Measurements from ENCODE around the gene SPDL1.
"Not testable (repeated sequence)": the region's sequence is repeated elsewhere in the genome, so short reads cannot be mapped to it uniquely, and the experiment has no call there.

SPDL1 gene

DNA sequence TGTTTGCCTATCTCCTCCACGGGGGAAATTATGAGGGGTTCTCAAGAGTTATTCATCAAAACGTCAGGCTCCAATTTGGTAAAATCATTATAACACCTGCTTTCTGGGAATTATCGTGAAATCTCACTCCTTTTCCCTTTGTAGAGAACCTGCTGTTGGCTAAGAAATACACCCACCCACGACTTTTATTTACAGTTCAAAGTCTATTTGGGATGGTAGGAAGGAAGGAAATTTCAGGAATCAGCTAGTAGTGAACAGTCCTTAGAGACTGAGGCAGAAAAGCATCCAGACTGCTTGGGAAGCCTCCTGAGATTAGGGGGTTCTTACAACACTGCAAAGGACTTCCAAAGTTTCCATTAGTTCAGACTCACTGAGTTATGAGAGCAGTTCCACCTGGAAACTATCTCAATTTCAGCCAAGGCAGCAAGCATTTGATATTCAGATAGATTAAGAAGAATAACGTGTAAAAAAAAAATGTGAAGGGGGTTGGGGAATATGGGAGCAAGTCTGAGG is 9.4 kb upstream of the SPDL1 start:
- DNase-seq (ENCODE audit: low spot score): no peak

DNA sequence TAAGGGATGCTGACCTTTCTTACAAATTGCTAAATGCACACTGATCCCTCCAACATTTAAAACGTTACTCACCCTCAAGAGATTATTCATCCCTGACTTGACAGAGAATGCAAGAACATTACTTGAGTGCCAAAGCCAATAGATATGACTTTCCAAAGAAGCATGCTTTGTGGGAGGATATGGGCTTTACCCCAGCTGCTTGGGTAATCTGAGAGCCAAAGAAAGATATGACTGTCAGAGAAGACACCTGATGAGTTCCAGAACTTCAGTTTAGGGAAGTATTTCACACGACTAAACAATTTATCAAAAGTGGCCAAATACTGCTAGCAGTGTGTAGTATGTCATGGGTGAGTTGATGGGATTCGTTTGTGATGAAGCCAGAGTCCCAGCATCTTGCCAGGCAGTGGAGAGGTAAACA is 7.4 kb upstream of the SPDL1 start:
- no peak for DNase-seq (ENCODE audit: low spot score)

DNA sequence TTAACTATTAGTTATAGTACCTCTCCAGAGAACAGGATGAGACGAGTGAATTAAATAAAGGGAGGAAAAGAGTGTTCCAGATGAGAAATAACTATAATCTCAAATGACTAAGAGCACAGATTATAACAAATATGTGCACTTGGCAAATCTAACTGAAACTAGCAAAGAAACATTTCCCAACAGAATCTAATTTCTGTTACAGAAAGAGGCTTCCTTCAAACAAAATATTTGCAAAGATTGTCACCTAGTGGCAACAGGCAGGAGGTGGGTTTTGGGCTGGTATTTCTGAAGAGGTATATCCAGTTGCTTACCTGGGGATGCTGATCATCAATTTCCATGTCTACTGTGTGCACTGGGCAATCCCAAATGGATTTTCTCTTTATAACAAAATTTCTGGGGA is 5.6 kb upstream of the SPDL1 start:
- no peak for DNase-seq (ENCODE audit: low spot score)

DNA sequence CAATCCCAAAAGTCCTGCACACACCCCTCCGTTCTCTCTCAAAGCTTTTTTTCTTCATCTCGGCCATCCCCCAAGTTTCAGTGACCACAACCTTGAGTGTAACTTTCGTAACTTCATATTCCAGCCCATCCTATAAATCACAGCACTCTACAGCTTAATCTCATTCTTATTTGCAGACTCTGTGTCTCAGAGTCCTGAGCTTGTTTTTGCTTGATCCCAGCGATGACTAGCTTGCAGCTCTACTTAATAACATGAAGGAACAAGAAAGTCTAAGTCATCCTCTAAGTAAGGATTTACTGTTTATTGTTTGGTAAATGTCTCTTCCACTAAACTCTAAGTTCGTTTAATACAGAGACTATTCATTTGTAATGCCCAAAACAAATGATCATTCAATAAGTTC is 2.6 kb upstream of the SPDL1 start:
- DNase-seq (ENCODE audit: low spot score): no peak

DNA sequence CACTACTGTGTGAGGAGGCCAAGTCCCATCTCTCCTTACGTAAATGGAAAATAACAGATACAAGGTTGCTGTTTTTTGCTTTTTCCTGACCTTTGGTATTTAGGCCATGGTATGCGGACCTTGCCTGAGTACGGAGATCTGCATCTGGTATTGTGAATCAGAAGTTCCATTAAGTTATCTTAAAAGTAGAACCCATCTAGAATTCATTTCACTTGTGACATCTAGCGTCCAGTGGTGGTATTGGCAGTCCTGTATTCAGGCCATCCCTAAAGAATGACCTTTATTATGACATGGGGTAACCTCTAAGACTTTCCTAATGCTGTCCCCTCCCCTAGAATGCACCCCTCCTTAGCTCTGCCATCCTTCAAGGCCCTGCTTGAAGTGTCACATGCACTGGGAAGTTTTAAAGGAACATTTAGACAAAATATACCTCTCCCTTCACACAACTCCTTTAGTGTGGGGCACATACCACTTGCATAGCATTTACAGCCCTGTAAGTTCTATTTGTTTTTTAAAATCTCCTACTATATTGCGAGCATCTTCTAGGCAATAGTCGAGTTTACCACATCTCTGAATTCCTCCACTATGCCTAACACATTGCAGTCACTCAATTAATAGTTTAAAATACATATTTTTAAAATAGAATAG is 1.9 kb upstream of the SPDL1 start:
- peak; percentile 54 for DNase-seq (ENCODE audit: low spot score)

GRCh38 chr5:169583101-169583423 is 511 bp upstream of the SPDL1 start:
- DNase-seq (ENCODE audit: low spot score): no peak

DNA sequence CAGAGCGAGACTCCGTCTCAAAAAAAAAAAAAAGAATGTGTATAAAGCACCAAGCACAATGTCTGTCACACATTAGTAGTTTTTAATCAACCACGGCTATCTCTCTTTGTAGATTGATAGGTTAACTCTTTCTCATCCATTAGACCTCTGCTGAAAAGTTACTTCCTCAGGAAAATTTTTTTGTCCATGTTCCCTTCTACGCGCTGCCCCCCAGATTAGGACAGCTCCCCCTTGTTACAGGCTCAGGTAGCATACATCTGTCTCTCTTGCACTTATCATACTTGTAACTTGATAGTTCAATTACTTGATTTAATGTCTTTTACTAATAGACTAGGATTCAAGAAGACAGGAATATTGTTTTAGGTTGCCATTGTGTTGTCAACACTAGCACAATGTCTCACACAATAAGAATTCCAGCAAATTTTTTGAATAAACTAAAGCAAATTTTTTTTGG is 1.5 kb downstream of the SPDL1 start:
- no peak for DNase-seq (ENCODE audit: low spot score)

DNA sequence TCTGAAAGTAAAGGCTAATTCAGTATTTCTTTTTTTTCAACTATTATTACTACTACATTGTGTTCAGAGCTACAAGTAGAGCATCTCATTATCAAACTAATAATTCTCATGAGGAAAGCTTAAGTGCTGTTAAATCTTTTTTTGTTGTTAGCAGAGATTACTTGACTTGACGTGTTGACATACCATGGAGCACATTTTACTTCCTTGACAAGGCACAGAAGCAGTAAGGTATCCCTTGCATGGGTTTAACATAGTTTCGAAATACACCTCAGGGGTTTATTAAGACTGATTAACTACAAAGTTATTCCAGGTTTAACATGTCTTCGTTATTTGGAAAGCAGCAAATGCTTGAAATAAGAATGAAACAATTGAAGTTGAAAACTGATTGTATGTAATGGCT is 7.0 kb downstream of the SPDL1 start:
- no peak for DNase-seq (ENCODE audit: low spot score)

DNA sequence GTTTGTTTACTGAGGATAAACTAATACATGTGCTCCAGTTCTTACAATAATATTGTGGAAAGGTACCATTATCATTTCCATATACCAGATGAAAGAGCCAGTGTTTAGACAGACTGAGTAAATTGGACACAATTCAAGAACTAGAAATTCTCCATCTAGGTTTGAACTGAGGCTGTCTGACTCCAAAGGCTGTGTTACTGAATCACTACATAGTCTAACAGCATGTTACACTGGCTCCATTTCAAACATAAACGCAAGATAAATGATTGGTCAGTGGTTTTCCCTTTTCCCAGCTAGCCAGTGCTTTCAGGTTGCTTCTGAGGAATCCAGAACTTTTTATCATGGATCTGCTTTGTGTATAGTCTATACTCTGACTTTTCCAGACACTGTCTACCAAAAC is 8.1 kb downstream of the SPDL1 start:
- no peak for DNase-seq (ENCODE audit: low spot score)

GRCh38 chr5:169592937-169593650 is 9.5 kb downstream of the SPDL1 start:
- DNase-seq (ENCODE audit: low spot score): no peak

DNA sequence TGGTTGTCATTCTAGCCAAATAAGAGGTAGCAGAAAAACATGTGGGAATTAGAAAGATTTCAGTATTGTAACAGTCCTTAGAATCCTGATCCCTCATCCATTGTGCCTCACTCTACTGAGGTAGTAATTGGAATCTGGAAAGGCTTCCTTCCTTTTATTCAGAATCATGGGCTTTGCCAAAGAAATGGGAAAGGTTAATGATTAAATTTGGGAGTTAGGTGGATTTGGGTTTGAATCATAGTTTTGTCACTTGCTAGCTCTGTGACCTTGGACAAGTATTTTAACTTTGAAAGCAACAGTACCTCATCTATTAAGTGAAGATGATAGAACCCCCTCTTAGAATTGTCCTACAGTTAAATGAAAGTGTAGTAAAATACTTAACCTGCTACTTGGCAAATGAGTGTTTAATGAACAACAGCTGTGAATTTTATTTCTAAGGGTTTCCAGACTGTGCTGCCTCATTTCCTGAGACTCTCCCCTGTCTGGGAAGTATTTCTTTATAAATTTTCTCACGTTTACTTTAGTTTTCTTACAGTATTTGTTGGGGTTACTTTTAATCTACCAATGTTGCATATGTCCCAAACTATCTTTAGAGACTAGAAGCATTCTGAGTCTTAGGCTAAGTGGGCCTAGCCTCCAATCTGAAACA is 11.7 kb downstream of the SPDL1 start:
- DNase-seq (ENCODE audit: low spot score): no peak

DNA sequence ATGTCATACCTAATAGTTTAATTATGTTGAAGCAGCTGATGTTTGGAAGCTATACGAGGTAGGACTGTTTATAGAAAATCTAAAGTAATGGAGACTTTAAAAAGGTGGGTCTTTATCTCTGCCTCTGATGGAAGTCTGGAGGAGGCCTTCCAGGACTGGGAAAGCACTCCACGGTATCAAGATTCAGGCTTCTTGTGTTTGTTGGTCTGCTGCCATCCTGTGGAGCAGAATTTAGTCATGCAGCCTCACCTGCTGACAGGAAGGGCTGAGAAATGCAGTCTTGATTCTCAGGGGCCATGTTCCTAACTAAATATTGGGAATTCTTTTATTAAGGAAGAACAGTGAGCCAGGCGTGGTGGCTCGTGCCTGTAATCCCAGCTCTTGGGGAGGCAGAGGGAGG is 15.9 kb downstream of the SPDL1 start:
- no peak for DNase-seq (ENCODE audit: low spot score)

DNA sequence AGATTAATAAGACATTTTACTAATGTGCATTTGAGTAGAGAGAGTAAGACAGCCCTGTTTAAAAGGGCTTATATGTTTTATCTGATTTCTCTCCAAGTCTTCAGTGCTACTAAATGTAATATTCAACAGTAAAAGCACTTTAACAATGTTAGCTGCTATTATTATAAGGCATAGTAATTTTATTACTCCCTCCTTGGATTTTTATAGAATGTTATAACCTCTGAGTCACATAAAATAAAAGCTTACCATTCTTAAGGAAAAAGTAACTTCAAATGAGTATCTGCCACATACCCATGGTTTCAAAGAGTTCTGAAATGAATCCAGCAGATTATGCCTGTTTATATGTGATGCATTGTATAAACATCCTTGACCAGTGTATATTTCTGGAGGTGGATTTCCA is 19.0 kb downstream of the SPDL1 start:
- no peak for DNase-seq (ENCODE audit: low spot score)

DNA sequence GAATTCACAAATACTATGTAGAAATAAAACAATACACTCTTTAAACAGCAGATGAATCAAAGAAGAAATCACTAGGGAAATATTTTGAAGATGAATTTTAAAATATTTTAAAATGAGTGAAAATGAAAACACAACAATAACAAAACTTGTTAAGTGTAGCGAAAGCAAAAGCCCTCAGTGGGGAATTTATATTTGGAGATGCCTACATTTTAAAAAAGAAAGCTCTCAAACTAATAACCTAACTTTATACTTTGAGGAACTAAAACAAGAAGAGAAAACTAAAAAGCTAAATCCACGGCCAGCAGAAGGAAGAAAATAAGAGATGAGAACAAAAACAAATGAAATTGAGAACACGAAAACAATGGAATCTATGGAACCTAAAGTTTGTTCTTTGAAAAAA is 22.7 kb downstream of the SPDL1 start:
- DNase-seq (ENCODE audit: low spot score): no peak

DNA sequence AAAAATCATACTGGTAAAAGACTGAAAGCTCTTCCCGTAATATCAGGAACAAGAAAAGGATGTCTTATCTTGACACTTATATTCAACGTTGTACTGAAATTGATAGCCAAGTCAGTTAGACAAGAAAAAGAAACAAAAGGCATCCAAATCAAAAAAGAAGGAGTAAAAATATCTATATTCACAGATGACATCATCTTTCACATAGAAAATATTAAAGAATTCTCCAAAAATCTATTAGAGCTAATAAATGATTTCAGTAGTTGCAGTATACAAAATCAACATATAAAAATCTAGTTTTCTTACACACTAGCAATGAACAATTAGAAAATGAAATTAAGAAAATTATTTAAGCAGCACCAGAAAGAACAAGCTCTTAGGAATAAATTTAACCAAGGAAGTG is 24.3 kb downstream of the SPDL1 start:
- DNase-seq (ENCODE audit: low spot score): no peak

DNA sequence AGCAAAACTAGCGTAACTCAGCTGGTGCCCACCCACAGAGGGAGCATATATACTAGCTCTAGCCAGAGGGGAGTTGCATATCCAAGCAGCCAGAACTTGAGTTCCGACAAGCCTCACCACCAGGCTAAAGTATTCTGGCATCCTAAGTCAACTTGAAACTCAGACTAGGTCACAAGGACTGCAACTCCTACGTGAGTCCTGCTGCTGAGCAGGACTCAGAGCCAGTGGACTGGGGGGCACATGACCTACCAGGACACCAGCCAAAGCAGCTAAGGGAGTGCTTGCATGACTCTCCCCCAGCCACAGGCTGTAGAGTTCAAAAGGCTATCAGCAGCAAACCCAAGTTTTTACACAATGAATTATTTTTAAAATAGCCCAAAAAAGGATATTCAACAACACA is 26.1 kb downstream of the SPDL1 start:
- no peak for DNase-seq (ENCODE audit: low spot score)

DNA sequence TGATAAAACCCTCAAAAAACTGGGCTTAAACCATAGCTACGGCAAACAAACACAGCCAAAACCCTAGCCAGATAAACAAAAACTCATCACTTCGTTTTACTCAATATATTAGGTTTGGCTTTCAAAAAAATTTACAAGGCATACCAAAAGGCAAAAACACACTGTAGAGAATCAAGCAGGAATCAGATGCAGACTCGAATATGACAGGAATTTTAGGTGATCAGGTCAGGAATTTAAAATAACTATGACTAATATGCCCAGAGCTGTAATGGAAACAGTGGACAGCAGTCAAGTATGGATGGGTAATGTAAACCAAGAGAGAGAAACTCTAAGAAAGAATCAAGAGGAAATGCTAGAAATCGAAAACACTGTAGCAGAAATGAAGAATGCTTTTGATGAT is 27.0 kb downstream of the SPDL1 start:
- DNase-seq (ENCODE audit: low spot score): no peak

DNA sequence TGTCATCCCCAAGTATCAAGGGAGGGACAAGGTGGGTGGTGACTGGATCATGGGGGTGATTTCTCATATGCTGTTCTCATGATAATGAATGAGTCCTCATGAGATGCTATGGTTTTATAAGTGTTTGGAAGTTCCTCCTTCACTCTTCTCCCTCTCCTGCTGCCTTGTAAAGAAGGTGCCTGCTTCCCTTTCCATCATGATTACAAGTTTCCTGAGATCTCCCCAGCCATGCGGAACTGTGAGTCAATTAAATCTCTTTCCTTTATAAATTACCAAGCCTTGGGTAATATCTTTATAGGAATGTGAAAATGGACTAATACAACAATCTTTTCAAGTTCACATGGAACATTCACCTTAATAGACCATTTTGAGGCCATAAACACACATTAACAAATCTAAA is 32.0 kb downstream of the SPDL1 start:
- DNase-seq (ENCODE audit: low spot score): no peak

GRCh38 chr5:169624307-169624706 is 40.7 kb downstream of the SPDL1 start:
- not testable (repeated sequence) for DNase-seq (ENCODE audit: low spot score)

DNA sequence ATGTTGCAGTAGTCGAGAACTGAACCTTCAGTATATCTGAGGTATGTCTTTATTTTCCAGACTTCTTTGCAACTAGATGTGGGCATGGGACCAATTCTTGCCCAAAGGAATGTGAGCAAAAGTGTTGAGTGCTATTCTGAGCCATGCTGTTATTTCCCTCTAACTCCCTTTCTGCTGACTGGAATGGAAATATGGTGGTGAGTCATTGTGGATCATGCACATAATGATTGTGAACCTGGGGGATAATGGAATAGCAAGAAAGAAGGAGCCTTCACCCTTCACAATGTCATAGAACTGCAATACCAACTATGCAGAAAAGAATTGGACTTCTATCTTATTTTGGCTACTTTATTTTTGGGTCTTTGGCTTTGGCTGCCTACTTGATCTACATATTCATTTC is 43.2 kb downstream of the SPDL1 start:
- DNase-seq (ENCODE audit: low spot score): no peak

DNA sequence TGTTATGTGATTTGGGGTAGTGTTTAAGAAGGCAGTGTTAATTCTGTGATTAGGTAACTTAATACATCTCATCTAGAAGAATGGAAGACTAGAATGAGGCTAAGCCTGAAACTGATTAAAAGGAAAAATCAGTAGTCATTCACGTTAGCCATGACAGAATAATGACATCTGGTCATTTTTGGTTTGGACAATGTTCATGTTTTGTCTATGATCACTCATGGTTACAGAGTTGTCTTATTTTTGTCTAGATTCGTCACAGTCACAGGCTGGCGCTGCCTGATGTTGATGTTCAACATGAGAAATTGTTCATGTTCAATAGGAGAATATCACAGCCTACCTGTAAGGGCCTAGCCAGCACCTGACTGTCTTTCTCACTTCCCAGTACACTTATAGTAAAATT is 44.0 kb downstream of the SPDL1 start:
- no peak for DNase-seq (ENCODE audit: low spot score)

GRCh38 chr5:169628892-169629291 is 45.3 kb downstream of the SPDL1 start:
- no peak for DNase-seq (ENCODE audit: low spot score)

DNA sequence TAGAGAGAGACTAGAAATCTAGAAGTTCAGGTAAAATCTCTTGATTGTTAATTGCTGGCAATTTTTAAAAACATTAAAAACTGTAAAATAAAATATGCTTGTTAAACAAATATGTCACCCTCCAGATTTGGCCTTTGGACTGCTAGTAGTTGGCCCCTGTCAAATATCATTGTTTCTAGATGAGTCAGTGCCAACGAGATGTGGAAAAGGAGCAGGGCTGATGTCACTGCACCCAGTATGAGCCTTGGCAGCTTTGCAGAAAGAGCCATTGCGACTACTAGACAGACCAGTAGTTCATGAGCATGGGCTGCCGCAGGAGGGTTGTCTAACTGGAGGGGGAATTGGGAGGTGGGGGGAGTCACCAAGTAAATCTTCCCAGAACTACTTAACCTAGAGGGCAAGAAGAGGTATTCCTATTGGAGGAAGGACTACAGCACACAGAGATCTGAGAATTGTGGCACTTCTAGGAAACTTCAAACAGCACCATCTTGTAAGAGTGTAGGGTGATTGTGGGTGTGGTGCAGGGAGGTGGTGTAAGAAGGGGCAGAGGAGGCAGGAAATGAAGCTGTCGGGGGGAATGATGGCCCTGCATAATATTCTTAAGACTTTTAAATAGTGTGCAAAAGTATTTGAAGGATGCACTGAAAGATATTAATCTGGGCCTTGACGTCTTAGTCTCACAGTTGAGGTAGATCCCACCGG is 46.4 kb downstream of the SPDL1 start:
- no peak for DNase-seq (ENCODE audit: low spot score)
